ENCODE data around the gene FILIP1L. TPM values are rescaled to one million over a fixed set of nuclear protein-coding genes. Genes with fewer than 3 reads are reported as not detected.

The FILIP1L gene
- total RNA-seq, 2 experiments from 2014 or later, result 0.24 TPM; not detected in 1

DNA sequence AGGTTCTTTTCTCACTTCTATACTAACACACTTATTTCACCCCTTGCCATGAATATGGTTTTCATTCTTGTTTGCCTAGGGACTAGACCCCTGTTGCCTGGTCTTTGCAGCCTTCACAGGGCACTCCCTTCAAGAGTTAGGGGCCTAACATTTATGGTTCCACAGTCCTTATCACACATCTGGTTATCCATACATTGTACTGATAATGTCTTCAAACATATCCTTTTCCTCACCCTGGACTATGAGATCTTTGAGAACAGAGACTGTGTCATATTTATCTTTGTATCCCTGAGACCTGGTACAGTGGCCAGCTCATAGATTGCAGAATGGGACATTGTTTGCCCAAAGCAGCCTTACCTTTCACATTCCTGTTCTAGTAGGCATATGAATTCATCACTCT is 190.4 kb downstream of the FILIP1L start:
- CTCF ChIA-PET, result no interaction called here
- H3K4me1 Mint-ChIP-seq (ENCODE audit: low read depth), result peaks cover 2% of the 10 kb centered on the region
- H3K9me3 Mint-ChIP-seq, result no peaks in the 10 kb centered on the region
- peaks cover 12% of the 10 kb centered on the region for H3K36me3 Mint-ChIP-seq (ENCODE audit: low read depth)
- no peak for DNase-seq
- no peak overlapping the region for H3K27ac Mint-ChIP-seq
- intact Hi-C loops (cut with micrococcal nuclease), result no loop called here
- no peak overlapping the region for H3K4me3 Mint-ChIP-seq
- H3K27me3 Mint-ChIP-seq (ENCODE audit: low read depth), result no peaks in the 10 kb centered on the region

DNA sequence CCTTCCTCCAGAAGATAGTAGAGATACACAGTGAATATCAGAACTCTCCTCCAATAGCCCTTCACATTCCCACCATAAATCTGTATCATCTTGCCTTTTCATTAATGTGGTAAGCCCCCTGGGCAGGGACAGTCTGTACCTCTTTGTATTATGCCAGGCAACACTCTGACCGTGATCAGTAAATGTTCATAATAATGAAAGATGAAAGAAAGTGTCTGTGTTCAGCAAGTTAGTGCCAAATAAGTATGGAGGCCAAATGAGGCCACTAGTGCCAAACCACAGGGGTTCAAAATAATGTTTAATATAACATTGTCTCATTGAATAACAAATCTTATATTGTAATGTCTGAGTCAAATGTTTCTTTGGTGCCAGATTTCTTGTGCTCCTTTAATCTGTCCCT is 192.3 kb downstream of the FILIP1L start:
- Mint-ChIP-seq H3K9me3 (no peaks in the 10 kb centered on the region), H3K27ac (no peak overlapping the region), H3K4me1 (ENCODE audit: low read depth) (peaks cover 2% of the 10 kb centered on the region), H3K27me3 (ENCODE audit: low read depth) (no peaks in the 10 kb centered on the region), H3K4me3 (no peak overlapping the region), H3K36me3 (ENCODE audit: low read depth) (peaks cover 12% of the 10 kb centered on the region)
- DNase-seq, result no peak
- CTCF ChIA-PET, result no interaction called here
- intact Hi-C loops (cut with micrococcal nuclease), result no loop called here

- Mint-ChIP-seq H3K4me3 (no peak overlapping the region), H3K27ac (no peak overlapping the region), H3K4me1 (ENCODE audit: low read depth) (peaks cover 2% of the 10 kb centered on the region), H3K27me3 (ENCODE audit: low read depth) (no peaks in the 10 kb centered on the region), H3K9me3 (no peaks in the 10 kb centered on the region), H3K36me3 (ENCODE audit: low read depth) (peaks cover 12% of the 10 kb centered on the region)
- DNase-seq, result no peak
- CTCF ChIA-PET, result no interaction called here
- intact Hi-C loops (cut with micrococcal nuclease), result no loop called here
Observed at GRCh38 chr3:99921377-99921695, 193.0 kb downstream of the FILIP1L start.

GRCh38 chr3:99920481-99921376 is 193.6 kb downstream of the FILIP1L start:
- H3K27ac Mint-ChIP-seq, result no peak overlapping the region
- intact Hi-C loops (cut with micrococcal nuclease), result no loop called here

DNA sequence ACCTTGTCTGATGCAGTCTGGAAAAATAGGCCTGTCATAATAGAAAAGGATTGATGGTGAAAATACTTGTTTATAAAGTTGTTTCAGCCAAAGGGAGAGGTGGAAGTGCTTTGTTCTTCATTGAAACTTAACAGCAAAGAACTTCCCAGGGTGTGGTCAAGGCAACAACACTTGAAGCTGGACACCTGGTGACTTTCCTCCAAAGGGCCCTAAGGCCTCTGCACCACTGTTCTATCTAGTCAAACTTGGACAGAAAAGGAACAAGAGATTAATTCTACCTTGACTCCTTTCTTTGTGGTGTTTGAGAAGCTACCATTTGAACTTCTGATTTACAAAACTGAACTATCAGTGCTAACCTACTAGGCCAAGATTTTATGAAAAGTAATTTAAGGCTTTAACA is 194.6 kb downstream of the FILIP1L start:
- Mint-ChIP-seq H3K4me3 (no peak overlapping the region), H3K36me3 (ENCODE audit: low read depth) (peaks cover 15% of the 10 kb centered on the region), H3K9me3 (no peaks in the 10 kb centered on the region), H3K27me3 (ENCODE audit: low read depth) (no peaks in the 10 kb centered on the region), H3K27ac (no peak overlapping the region), H3K4me1 (ENCODE audit: low read depth) (peaks cover 2% of the 10 kb centered on the region)
- CTCF ChIA-PET, result no interaction called here
- intact Hi-C loops (cut with micrococcal nuclease), result no loop called here
- DNase-seq, result no peak

More at GRCh38 chr3:99920481-99921376, 193.6 kb downstream of the FILIP1L start:
- DNase-seq, result no peak
- Mint-ChIP-seq H3K4me3 (no peak overlapping the region), H3K4me1 (ENCODE audit: low read depth) (peaks cover 2% of the 10 kb centered on the region), H3K9me3 (no peaks in the 10 kb centered on the region), H3K36me3 (ENCODE audit: low read depth) (peaks cover 14% of the 10 kb centered on the region), H3K27me3 (ENCODE audit: low read depth) (no peaks in the 10 kb centered on the region)
- CTCF ChIA-PET, result no interaction called here

GRCh38 chr3:99918715-99919114 is 195.6 kb downstream of the FILIP1L start:
- Mint-ChIP-seq H3K27ac (no peak overlapping the region), H3K4me3 (no peak overlapping the region), H3K9me3 (no peaks in the 10 kb centered on the region), H3K4me1 (ENCODE audit: low read depth) (peaks cover 2% of the 10 kb centered on the region), H3K36me3 (ENCODE audit: low read depth) (peaks cover 15% of the 10 kb centered on the region), H3K27me3 (ENCODE audit: low read depth) (no peaks in the 10 kb centered on the region)
- intact Hi-C loops (cut with micrococcal nuclease), result no loop called here
- DNase-seq, result no peak
- CTCF ChIA-PET, result interaction anchor here (0.7 kb wide), 1 partner anchor 54 kb away, joined by 3 read pairs; no protein-coding TSS in a partner anchor

- Mint-ChIP-seq H3K36me3 (ENCODE audit: low read depth) (peaks cover 6% of the 10 kb centered on the region), H3K4me3 (no peak overlapping the region), H3K9me3 (no peaks in the 10 kb centered on the region), H3K27ac (no peak overlapping the region), H3K27me3 (ENCODE audit: low read depth) (no peaks in the 10 kb centered on the region), H3K4me1 (ENCODE audit: low read depth) (peaks cover 2% of the 10 kb centered on the region)
- intact Hi-C loops (cut with micrococcal nuclease), result no loop called here
- no peak for DNase-seq
- CTCF ChIA-PET, result no interaction called here
Observed at GRCh38 chr3:99915906-99916432, 198.3 kb downstream of the FILIP1L start.

GRCh38 chr3:99911433-99911832 is 202.9 kb downstream of the FILIP1L start:
- DNase-seq, result no peak
- H3K27me3 Mint-ChIP-seq (ENCODE audit: low read depth), result no peaks in the 10 kb centered on the region
- H3K36me3 Mint-ChIP-seq (ENCODE audit: low read depth), result peaks cover 7% of the 10 kb centered on the region
- H3K9me3 Mint-ChIP-seq, result no peaks in the 10 kb centered on the region
- H3K4me1 Mint-ChIP-seq (ENCODE audit: low read depth), result no peaks in the 10 kb centered on the region
- no peak overlapping the region for H3K4me3 Mint-ChIP-seq
- no peak overlapping the region for H3K27ac Mint-ChIP-seq
- intact Hi-C loops (cut with micrococcal nuclease), result no loop called here
- CTCF ChIA-PET, result no interaction called here

GRCh38 chr3:99910752-99911290 is 203.5 kb downstream of the FILIP1L start:
- H3K4me3 Mint-ChIP-seq, result no peak overlapping the region
- H3K36me3 Mint-ChIP-seq (ENCODE audit: low read depth), result peaks cover 6% of the 10 kb centered on the region
- H3K4me1 Mint-ChIP-seq (ENCODE audit: low read depth), result no peaks in the 10 kb centered on the region
- no peak overlapping the region for H3K27ac Mint-ChIP-seq
- H3K27me3 Mint-ChIP-seq (ENCODE audit: low read depth), result no peaks in the 10 kb centered on the region
- H3K9me3 Mint-ChIP-seq, result no peaks in the 10 kb centered on the region
- CTCF ChIA-PET, result no interaction called here
- no peak for DNase-seq
- intact Hi-C loops (cut with micrococcal nuclease), result no loop called here

DNA sequence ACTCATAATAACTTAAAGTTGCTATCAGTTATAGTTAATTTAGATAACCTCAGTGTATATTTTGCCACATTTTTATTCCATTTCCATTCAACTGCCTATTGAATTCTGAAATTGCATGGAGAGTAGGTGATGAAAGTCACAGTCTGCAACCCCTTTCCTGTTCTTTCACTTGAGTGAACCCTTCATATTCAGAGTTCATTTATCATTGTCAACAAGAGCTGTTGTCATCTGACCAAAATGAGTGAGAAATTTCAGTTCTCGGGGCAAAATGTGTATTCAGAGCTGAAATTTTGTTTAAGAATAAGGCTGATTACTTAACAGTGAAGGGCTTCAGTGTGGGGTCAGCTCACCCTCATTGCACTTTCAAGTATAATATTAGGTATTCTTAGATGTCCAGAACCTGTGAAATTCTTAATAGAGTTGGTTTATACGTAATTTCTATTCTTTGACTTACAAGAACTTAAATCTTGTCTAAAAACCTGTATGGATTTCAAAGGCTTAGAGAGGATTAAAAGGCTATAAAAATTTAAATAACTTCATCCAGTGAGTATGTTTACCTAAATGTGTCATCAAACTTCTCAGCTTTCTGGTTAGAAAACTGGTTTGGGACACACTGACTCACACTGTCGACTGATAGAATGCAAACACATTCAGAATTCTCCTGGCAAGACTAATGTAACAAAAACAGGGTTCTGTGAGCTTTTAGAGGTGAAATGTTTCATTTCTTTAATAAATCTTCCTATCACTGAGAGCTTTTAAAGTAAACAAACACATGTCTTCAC is 204.4 kb downstream of the FILIP1L start:
- Mint-ChIP-seq H3K4me3 (no peak overlapping the region), H3K36me3 (ENCODE audit: low read depth) (peaks cover 4% of the 10 kb centered on the region), H3K27me3 (ENCODE audit: low read depth) (no peaks in the 10 kb centered on the region), H3K4me1 (ENCODE audit: low read depth) (no peaks in the 10 kb centered on the region), H3K27ac (no peak overlapping the region), H3K9me3 (no peaks in the 10 kb centered on the region)
- intact Hi-C loops (cut with micrococcal nuclease), result no loop called here
- DNase-seq, result no peak
- CTCF ChIA-PET, result no interaction called here

- CTCF ChIA-PET, result no interaction called here
- no peak overlapping the region for H3K4me3 Mint-ChIP-seq
- H3K27ac Mint-ChIP-seq, result no peak overlapping the region
- peaks cover 2% of the 10 kb centered on the region for H3K4me1 Mint-ChIP-seq (ENCODE audit: low read depth)
- H3K9me3 Mint-ChIP-seq, result no peaks in the 10 kb centered on the region
- H3K27me3 Mint-ChIP-seq (ENCODE audit: low read depth), result no peaks in the 10 kb centered on the region
- H3K36me3 Mint-ChIP-seq (ENCODE audit: low read depth), result peaks cover 4% of the 10 kb centered on the region
- intact Hi-C loops (cut with micrococcal nuclease), result no loop called here
- DNase-seq, result no peak
Observed at GRCh38 chr3:99907959-99908544, 206.2 kb downstream of the FILIP1L start.

GRCh38 chr3:99903869-99904268 is 210.4 kb downstream of the FILIP1L start:
- Mint-ChIP-seq H3K4me3 (no peak overlapping the region), H3K9me3 (no peaks in the 10 kb centered on the region), H3K36me3 (ENCODE audit: low read depth) (peaks cover 3% of the 10 kb centered on the region), H3K27me3 (ENCODE audit: low read depth) (no peaks in the 10 kb centered on the region), H3K27ac (no peak overlapping the region), H3K4me1 (ENCODE audit: low read depth) (peaks cover 10% of the 10 kb centered on the region)
- intact Hi-C loops (cut with micrococcal nuclease), result no loop called here
- no peak for DNase-seq
- CTCF ChIA-PET, result no interaction called here
